ENCODE results near the gene PHOSPHO1.
A peak's percentile ranks its signal among the peaks of the same experiment; 100 is the strongest.

Gene PHOSPHO1

DNA sequence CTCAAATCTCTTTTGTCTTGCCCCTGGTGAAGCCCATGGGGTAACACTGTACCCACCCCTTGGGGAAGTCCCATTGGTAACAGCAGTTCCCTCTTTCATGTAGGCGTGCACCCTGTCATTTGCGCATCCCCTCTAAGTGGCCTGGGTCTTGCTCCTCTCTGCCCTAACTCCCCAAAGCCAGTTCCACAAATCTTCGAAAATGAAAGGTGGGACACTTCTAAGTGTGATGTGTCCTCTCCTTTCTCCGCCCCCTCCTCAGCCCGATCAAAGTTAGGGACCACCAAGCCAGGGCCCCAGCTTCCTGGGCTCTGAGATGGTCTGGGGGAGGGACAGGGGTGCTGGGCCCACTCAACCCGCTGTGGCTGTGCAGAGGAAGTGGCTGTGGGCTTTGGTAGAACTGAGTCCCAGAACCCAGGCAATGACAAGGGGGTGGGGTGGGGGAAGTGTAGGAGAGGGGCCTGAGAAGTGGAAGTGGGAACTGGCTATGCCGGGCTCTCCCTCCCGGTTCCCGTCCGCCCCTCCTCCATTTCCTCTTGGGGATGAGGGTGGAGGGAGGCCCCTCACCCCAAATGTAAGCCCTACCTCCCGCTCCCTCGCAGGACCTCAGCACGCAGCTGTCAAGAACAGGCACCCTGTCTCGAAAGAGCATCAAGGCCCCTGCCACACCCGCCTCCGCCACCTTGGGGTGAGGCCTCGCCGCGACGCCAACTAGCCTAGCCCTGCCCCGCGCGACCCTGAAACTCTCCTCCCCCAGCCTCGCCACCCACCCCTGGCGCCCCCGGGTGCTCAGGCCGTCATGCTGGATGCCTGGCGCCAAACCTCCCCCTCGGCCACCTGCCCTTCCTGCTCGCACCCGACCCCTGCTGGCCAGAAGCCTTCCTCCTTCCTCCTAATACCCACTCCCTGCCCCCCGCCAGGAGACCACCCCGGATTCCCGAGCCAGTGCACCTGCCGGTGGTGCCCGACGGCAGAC is 11.4 kb downstream of the PHOSPHO1 start:
- DNase-seq (ENCODE audit: low read depth): no peak

DNA sequence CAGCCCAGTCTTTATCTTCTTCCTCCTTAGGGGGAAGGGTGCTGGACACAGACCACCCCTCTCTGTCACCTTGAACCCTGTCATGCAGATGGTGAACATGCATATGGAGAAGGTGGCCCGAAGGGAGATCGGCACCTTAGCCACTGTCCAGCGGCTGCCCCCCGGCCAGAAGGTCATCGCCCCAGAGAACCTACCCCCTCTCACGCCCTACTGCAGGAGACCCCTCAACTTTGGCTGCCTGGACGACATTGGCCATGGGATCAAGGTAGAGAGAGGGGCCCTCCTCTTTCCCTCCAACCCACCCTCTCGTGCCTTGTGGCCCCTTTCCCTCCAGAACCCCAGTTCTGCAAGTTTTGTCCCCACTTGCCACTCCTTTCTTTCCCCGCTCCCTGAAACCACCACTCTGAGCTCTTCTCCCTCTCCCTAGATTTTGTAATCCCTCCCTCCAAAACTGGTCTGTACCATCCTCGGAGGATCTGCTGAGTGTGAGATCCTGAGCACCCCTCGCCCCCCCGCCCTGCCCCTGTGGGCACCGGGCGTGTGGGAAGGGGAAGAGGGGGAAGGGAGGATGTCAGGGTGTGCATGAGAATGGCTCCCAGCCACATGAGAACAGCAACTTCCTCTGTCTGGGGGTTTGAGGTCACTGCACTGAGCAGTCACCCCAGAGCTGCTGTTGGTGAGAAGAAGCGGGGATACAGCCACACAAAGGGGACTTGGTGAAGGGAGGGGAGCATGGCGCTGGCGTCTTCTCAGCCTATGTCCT is 12.8 kb downstream of the PHOSPHO1 start:
- peak; percentile 56 for DNase-seq (ENCODE audit: low read depth)

DNA sequence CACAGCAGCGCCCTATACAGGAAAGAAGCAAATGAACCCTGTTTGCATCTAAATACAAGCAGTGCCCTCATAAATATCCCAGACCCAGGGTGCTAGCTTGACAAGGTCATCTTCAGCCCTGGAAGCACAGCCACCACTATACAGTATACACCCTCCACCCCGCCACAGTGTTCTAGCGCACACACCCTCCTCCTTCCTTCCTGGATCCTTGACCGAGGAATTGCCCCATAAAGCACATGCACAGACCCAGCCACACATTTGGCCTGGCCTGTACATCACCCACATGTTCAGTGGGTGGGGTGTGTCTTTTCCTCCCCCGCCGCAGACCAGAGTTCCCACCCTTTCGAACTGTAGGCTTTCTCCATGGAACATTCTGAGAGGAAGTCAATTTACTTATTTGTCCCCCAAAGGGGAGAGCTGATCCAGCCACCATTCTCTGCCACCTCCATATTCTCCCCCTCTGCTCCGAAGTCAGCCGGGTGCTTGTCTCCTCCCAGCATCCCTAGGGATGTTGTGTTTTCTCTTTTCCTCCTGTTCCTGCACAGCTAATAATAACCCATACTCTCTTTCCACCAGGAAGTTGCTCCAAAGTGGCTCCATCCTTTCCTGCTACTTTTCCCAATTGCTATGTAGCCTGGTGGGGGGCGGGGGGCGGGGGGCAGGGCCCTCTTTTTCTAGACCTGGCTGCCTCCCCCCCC is 13.5 kb downstream of the PHOSPHO1 start:
- DNase-seq (ENCODE audit: low read depth): no peak

DNA sequence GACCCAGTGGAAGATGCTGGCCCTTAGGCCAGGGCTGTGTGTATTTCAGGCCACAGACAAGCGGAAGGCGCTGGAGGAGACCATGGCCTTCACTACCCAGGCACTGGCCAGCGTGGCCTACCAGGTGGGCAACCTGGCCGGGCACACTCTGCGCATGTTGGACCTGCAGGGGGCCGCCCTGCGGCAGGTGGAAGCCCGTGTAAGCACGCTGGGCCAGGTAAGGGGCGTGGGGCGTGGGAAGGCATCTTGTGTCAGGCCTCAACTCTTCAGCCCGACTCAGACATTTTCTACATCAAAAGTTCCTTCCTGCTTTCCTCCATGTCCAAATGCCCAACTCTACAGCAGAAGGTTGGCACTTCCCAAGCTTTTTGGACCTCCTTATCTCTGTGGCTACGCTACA is 14.1 kb downstream of the PHOSPHO1 start:
- DNase-seq (ENCODE audit: low read depth): no peak

DNA sequence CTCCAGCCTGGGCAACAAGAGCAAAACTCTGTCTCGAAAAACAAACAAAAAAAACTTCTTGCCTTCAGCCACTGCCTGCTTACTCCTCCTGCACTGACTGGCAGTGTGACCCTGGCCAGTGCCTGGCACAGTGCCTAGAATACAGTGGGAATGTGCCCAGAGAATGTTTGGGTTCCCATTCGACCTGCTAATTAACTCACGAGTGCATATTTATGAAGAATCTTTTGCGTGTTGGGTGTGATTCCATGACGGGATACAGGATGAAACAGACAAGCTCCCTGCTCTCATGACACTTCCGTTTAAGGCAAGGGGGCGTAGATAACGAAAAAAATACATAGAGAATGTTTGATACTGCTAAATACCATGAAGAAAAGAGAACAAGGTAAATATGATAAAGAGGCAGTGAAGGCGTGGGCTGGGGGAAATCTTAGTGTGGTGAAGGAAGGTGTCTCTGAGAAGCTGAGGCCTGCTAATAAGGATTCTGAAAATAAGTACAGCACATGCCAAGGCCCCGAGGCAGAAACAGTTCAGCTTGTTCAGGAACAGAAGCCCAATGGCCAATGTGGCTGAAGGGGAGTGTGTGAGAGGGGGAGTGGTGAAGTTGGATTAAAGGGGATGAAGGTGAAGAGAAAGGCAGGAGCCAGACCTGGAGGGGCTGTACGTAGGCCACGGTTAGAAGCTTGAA is 15.8 kb downstream of the PHOSPHO1 start:
- no peak for DNase-seq (ENCODE audit: low read depth)

DNA sequence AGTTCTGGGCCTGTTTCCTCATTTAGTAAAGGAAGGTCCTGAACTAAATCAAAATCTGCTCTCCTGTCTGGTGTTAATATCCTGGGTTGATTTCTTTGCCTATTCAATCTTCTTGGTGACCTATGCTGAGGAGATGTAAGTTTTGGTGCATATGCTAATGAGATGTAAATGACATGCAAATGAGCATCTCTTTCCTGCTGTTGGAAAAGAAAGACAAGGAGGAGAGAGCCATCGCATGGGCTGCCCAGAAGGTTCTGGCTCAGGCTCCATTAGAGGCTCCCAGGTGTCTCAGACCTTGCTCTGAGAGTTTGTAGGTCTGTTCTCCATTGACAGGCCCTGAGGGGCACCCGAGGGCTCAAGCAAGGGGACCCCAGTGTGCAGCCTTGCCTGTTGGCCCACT is 16.7 kb downstream of the PHOSPHO1 start:
- no peak for DNase-seq (ENCODE audit: low read depth)

DNA sequence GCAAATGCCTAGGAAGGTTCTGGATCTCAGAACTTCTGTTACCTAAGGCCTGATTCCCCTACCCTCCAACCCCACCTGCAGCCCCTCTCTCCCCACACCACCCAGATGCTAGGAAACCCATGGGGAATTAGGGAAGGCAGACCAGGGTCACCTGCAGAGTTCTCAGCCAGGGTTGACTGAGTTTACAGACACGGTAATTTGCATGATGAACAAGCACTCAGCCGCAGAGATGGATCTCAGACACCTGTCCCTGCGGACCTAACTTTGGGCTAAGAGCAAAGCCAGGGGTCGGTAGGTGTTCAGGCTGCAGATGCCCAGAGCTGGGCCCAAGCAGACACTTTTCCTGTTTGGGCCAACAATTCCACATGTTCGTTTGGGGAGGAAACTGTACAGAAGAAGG is 17.2 kb downstream of the PHOSPHO1 start:
- DNase-seq (ENCODE audit: low read depth): no peak

DNA sequence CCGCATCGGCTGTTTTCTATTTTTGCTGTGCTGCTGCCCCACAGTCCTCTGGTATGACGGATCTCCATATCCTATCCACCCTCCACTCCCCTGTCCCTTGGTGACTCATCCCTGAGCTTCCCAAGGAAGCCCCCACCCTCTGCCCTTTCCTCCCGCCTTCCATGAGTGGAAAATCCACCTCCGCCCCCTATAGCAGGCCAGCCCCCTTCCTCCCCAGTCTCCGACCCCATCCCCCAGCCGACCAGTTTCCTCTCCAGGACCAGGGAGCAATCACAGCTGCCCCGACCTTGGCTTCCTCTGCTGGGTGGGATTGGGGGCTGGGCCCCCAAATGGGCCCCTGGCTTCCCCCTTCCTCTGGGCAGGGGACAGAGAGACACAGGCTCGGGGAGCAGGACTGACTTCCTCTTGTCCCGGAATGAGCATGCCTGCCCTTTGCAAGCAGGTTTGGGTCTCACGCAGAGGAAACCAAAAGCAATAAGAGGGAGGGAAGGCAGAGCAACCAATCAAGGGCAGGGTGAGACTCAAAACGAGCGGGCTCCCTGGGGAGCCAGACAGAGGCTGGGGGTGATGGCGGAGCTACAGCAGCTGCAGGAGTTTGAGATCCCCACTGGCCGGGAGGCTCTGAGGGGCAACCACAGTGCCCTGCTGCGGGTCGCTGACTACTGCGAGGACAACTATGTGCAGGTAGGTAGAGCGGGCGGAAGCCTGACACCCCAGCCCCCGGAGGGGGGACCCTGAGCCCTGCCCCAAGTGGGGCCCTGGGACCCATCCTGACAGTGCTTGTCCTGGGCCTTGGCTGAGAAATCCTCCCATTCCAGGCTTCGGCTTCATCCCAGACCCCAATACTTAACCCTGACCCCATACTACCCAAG is 20.2 kb downstream of the PHOSPHO1 start, which contains the start of the genes ABI3 and GNGT2:
ABI3 (plus strand) TSS at position 550 of the 872 bp plus-strand sequence; CDS start at position 568, 18 bp downstream.
GNGT2 (minus strand) TSS at position 417 of the 872 bp plus-strand sequence. CDS start 3,152 bp downstream, outside the sequence.
- DNase-seq (ENCODE audit: low read depth): no peak

DNA sequence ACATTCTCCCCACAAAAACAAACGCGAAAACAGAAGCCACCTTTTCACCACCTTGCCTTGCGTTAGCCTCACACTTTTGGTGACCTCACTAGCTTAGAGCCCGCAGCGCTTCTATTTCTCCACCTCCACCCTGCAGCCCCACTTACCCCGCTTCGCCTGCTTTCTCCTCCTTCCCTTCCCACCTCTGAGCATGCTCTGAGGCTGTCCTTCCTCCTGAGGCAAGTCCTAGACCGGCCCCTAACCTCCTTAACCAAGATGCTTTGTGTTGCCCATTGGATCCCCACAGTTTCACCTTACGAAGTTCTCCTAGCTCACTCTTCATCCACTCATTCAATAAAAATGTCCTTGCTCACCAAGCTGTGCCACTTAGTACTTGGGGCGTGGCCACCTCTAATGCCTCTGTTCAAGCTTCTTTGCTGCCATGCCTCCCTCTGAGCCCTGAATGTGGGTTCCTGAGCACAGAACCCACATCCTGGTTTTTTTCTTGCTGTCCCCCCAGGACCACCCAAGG is 21.5 kb downstream of the PHOSPHO1 start:
- DNase-seq (ENCODE audit: low read depth): no peak

DNA sequence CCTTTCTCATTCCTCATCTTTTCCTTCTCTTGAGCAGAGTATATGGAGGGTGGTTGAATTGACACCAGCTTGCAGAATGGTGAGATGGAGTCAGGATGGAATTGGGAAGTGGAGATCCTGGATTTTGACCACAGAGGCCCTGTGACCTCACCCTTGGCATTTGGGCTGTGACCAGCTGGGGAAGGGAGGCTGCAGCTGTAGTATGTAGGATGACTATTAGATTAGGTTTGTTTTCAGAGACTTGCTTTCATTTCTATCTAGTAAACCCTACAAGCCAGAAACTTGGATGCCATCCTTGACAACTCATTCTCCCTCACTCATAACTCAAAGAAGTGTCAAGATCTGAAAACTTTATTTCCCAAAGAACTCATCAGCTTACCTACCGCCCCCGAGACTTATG is 26.1 kb downstream of the PHOSPHO1 start:
- DNase-seq (ENCODE audit: low read depth): no peak

DNA sequence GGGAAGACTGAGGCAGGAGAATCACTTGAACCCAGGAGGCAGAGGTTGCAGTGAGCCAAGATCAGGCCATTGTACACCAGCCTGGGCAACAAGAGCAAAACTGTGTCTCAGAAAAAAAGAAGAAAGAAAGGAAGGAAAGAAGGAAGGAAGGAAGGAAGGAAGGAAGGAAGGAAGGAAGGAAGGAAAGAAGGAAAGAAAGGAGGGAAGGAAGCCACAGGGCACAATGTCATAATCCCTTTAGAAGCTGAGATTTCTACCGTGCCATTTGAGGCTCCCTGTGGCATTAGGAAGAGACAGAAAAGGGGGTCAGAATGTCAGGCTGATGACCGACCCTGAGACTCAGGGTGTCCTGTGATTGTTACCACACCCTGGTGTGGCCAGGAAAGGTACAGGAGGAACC is 26.8 kb downstream of the PHOSPHO1 start:
- no peak for DNase-seq (ENCODE audit: low read depth)

DNA sequence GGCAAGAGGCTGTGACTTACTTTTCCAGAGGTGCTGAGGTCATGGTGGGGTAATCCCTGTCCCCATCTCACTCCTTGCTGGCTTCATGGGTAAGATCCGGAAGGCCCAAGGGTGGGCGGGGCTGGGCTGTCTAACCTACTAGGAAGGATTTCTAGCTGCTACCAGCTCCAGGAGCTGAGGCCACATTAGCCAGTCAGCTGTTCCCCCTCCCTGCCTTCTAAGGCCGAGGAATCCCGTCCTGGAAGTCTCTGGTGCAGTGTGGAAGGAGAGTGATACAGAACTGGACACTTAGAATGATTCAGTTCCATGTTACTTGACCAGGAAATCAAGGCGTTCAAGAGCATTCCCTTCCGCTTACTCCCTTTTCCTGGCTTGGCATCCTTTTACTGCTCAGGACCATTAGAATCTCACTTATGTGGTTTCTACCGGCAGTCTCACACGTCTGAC is 29.1 kb downstream of the PHOSPHO1 start:
- DNase-seq (ENCODE audit: low read depth): no peak

DNA sequence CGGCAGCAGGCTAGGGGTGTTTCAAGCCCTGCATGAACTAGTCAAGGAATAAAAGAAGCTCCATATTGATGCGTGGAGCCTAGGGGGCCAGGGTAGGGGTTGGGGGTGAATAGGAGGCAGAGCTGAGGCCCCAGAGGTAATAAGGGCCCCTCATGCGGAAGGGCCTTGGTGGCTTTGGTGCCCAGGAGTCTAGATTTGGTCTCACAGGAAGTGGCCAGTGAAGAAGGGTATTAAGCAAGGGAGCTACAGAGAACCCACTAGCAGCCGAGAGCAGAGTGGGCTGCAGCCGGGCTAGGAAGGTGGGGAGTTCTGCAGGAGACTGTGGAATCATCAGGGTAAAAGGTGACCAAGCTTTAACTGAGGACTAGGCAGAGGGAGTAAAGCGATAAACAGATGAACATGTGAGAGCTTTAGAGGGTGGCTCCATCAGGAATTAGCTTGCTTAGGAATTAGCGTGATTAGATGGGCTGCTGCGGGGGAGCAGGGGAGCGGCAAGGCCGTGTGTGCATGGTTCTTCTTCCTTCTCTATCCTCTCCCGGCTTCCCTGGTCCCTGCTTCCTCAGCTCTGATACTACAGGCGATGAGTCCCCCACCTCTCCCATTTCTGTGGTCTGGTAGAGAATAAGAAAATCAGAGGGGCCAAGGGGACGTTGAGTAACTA is 30.0 kb downstream of the PHOSPHO1 start:
- no peak for DNase-seq (ENCODE audit: low read depth)

DNA sequence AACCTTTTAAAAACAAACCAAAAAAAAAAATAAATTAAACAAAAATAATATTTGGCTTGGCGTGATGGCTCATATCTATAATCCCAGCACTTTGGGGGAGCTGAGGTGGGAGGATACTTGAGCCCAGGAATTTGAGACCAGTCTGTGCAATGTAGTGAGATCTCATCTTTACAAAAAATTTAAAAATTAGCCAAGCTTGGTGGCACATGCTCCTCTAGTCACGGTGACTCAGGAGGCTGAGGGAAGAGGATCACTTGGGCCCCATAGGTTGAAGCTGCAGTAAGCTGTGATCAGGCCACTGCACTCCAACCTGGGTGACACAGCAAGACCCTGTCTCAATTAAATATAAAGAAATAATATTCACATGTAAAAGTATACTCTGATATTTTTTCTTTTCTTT is 32.4 kb downstream of the PHOSPHO1 start:
- no peak for DNase-seq (ENCODE audit: low read depth)

DNA sequence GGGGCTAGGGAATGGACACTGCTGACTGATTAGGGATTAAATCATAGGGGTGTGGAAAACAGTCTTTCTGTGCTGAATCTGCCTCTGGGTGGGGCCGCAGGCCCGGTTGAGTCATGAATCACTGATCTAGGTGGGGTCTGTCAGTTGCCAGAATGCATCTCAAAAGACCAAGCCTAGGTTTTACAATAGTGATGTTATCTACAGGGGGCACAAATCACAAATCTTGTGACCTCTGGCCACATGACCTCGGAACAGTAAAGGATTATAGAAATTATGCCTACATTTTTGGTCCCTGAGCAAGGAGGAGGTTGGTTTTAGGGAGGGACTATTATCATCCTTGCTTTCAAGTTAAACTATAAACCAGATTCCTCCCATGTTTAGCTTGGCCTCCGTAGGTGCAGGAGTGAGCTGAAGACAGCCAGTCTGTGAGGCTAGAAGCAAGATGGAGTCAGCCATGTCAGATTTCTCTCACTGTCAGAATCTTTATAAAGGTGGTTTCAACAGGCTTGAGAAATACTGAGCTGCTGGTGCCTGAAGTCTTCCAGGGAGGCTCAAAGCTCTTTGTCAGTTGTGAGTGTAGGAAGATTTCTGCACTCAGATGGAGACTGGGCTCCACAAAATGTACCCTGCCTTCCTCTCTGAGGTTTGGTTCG is 33.1 kb downstream of the PHOSPHO1 start:
- no peak for DNase-seq (ENCODE audit: low read depth)

DNA sequence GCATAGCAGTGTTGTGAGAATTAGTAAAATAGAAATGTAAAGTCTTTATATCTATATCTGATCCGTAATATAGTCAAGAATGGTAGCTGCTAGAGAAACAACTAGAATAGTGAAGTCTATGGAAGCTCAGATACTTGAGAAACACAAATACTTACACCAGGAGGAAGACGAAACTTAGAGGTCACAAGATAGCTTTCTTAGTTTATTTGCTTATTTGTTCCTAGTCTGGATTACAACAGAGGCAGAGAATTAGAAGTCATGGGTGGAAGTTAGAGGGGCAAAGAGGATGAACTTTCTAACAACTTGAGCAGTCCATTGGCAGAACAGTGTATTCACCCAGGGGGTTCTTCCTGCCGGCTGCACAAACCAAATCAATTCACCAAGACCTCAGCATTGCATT is 34.1 kb downstream of the PHOSPHO1 start:
- no peak for DNase-seq (ENCODE audit: low read depth)

DNA sequence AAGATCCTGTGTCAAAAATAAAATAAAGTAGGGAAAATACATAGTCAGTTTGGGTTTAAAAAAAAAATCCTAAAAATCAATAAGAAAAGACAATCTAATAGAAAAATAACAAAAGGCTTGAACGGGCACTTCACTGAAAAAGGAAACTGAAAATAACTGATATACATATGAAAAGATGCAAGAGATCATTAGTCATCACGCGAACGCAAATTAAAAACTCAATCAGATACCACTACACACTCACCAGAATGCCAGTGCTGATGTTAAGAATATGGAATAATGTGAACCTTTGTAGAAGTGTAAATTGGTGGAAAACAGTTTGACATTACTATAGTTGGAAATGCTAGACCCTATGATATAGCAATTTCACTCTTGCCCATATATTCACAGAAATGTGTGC is 34.8 kb downstream of the PHOSPHO1 start:
- DNase-seq (ENCODE audit: low read depth): no peak

DNA sequence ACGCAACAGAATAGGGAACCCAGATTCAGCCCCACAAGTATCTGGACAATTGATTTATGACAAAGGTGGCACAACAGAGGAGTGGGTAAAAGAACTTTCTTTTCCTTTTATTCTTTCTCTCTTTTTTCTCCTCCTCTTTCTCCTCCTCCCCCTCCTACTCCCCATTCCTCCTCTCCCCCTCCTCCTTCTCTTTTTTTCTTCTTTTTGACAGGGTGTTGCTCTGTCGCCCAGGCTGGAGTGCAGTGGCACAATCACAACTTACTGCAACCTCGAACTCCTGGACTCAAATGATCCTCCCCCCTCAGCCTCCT is 36.3 kb downstream of the PHOSPHO1 start:
- no peak for DNase-seq (ENCODE audit: low read depth)

DNA sequence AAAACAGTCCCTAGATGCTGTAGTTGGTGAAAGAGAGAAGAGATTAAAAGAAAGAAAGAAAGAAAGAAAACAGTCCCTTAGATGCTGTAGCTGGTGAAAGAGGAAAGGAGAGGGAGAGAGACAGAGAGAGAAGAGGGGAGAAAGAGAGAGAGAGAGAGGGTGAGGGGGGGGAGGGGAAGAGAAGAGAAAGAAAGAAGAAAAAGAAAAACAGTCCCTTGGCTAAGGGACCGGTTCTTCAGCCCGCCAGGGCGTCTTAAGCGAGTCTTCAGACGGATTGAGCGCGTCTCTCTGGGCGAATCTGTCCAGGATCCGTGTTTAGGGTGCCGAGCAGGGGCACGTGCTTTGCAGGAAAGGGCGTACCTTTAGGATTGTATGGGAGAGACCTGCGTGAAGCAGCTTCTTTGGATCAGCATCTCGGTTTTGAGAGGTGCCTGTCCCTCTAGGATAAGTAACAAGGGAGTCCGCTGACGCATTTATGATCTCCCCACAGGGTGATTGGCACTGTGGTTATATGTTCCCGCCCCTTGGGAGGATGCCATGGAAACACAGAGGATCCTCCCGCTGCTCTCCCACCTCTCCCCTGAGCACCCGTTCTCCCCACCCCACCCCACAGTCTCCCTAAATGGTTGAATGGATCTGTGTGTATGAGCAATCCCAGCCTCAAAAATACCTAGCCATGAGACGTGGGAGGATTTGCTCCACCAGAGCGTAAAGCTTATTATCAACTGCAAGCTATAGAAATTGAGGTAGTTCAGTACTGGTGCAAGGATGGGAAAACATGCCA is 36.9 kb downstream of the PHOSPHO1 start:
- no peak for DNase-seq (ENCODE audit: low read depth)

Measured in stimulated activated CD8-positive, alpha-beta memory T cell treated with anti-CD3 and anti-CD28 coated beads, Interleukin-12 subunit alpha, Interleukin-12 subunit beta, amount 100 ng/mL, for 1 hour (primary cell).